Suprapubic skin (tissue), 4 donors: ENCODE measurements around the gene TTC6. TPM values are rescaled to one million over a fixed set of nuclear protein-coding genes. Genes with fewer than 3 reads are reported as not detected.

Experiments used
- DNase-seq, 2 donors: peaks; one replicate each; pipeline ENCODE4 v3.0.0-alpha.2; 2019; ENCODE audit warnings: low spot score in 2 of 2
- H3K27ac ChIP-seq: fragments of 200-600 bp; sonication (generic); one replicate; pipeline ENCODE4 v1.5.1; 2019
- H3K27me3 ChIP-seq: fragments of 200-600 bp; sonication (generic); one replicate; pipeline ENCODE4 v1.5.1; 2019
- H3K36me3 ChIP-seq: fragments of 200-600 bp; sonication (generic); one replicate; pipeline ENCODE4 v1.5.1; 2019
- H3K4me1 ChIP-seq: fragments of 200-600 bp; sonication (generic); one replicate; pipeline ENCODE4 v1.5.1; 2019
- H3K4me3 ChIP-seq: fragments of 200-600 bp; sonication (generic); one replicate; pipeline ENCODE4 v1.5.1; 2019; ENCODE audit warnings: mild to moderate bottlenecking
- H3K9me3 ChIP-seq: fragments of 200-600 bp; sonication (generic); one replicate; pipeline ENCODE4 v1.5.1; 2019
- EP300 ChIP-seq: sonication (generic); formaldehyde crosslinking; IDR thresholded peaks from one replicate; pipeline ENCODE4 v1.6.1; 2017; ENCODE audit warnings: antibody characterized with exemption
- POLR2A ChIP-seq, 2 donors: fragments of 450-650 bp; IDR thresholded peaks; one replicate each; pipeline ENCODE4 v1.6.1; 2017; ENCODE audit warnings: antibody characterized with exemption in 2 of 2, mild to moderate bottlenecking in 2 of 2, moderate library complexity in 2 of 2
- POLR2AphosphoS5 ChIP-seq, 3 donors: sonication (generic); formaldehyde crosslinking; IDR thresholded peaks; one replicate each; pipeline ENCODE4 v1.6.1; 2017; ENCODE audit warnings: antibody characterized with exemption in 3 of 3
- WGBS: methylation state at CpG from one replicate; pipeline ENCODE4 v1.1.5; 2018; 5-methylcytosine and 5-hydroxymethylcytosine counted together
- total RNA-seq, 4 donors: library from RNA; depleted of rRNA; stranded (reverse); fragments of >200 nt; gene quantifications; one replicate each; pipeline ENCODE4 v1.1.0, GENCODE V29; 2016
- TF ChIP-seq, protein P1 (sequence below), 2 donors: fragments of 200-600 bp in 1 of 2; fragments of 450-650 bp in 1 of 2; sonication (generic) in 1 of 2; IDR thresholded peaks; one replicate each; pipeline ENCODE4 v1.5.1; 2016 to 2019; ENCODE audit warnings: antibody characterized with exemption in 2 of 2, mild to moderate bottlenecking in 1 of 2, moderate library complexity in 1 of 2

Gene TTC6
- total RNA-seq, 4 donors from 2014 or later = 0.18 to 9.5 (median 1.1) TPM

DNA sequence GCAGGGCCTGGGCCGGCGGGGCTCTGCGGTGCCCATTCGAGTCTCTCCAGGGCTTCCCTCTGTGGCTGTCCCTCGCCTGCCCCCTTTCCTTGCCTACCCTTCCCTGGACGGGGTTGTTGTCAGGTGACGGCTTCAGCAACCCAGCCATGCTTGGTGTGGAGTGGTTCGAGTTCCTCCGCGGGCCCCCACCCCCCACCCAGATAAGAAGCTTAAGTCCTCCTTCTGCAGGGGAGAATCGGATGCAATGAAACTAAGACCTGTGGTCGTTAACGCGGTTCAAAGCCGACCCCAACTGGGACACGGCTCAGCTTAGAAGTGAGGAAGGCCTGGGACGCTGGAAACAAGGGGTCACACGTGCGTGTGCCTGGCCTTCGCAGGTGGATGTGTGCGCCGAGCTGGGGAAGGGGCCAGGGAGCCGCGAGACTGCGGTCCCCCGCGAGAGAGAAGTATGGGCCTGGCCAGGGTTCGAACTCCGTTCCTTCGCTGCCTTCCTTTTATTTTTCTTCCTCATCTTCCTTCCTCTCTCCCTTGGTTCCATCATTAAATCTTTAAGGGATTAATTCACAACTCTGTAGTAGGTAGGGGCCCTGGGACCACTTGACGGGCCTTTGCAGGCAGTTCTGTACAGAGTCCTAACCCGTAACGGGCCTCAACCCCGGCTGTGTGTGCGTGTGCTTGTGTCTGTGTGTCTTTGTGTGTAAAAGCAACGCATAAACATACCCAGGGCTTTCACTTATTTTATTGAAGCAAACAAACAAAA is 3.5 kb downstream of the TTC6 start:
- WGBS = 16% methylated on average over 29 of the region's 36 CpGs
- peaks cover 96% of the 10 kb centered on the region for H3K27me3 ChIP-seq

GRCh38 chr14:37599507-37600368 is 4.3 kb downstream of the TTC6 start:
- H3K27ac ChIP-seq = no peak overlapping the region
- DNase-seq = no peak
- H3K27me3 ChIP-seq = peaks cover 99% of the 10 kb centered on the region
- 2% methylated on average over 31 of the region's 57 CpGs for WGBS
- no peaks in the 10 kb centered on the region for H3K36me3 ChIP-seq
- TF ChIP-seq, protein P1, sequence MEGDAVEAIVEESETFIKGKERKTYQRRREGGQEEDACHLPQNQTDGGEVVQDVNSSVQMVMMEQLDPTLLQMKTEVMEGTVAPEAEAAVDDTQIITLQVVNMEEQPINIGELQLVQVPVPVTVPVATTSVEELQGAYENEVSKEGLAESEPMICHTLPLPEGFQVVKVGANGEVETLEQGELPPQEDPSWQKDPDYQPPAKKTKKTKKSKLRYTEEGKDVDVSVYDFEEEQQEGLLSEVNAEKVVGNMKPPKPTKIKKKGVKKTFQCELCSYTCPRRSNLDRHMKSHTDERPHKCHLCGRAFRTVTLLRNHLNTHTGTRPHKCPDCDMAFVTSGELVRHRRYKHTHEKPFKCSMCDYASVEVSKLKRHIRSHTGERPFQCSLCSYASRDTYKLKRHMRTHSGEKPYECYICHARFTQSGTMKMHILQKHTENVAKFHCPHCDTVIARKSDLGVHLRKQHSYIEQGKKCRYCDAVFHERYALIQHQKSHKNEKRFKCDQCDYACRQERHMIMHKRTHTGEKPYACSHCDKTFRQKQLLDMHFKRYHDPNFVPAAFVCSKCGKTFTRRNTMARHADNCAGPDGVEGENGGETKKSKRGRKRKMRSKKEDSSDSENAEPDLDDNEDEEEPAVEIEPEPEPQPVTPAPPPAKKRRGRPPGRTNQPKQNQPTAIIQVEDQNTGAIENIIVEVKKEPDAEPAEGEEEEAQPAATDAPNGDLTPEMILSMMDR (IDR thresholded peaks at IDR 0.05) = no peak
- no peak for TF ChIP-seq POLR2A (IDR thresholded peaks at IDR 0.05)
- TF ChIP-seq POLR2AphosphoS5 (IDR thresholded peaks at IDR 0.05) = no peak
- no peak for TF ChIP-seq EP300
- peaks cover 37% of the 10 kb centered on the region for H3K4me1 ChIP-seq
- H3K4me3 ChIP-seq = peak overlapping the region; percentile 24
- H3K9me3 ChIP-seq = no peaks in the 10 kb centered on the region

More for the DNA sequence above, 3.5 kb downstream of the TTC6 start:
- H3K4me3 ChIP-seq = peak overlapping the region; percentile 35
- no peak overlapping the region for H3K27ac ChIP-seq
- peaks cover 45% of the 10 kb centered on the region for H3K4me1 ChIP-seq
- no peak for DNase-seq
- no peaks in the 10 kb centered on the region for H3K9me3 ChIP-seq
- TF ChIP-seq POLR2AphosphoS5 (IDR thresholded peaks at IDR 0.05) = no peak
- TF ChIP-seq, protein P1 (IDR thresholded peaks at IDR 0.05) = no peak
- TF ChIP-seq EP300 = no peak
- no peak for TF ChIP-seq POLR2A (IDR thresholded peaks at IDR 0.05)
- H3K36me3 ChIP-seq = no peaks in the 10 kb centered on the region

- peaks cover 100% of the 10 kb centered on the region for H3K27me3 ChIP-seq
- peaks cover 25% of the 10 kb centered on the region for H3K4me1 ChIP-seq
- H3K4me3 ChIP-seq = no peak overlapping the region
- TF ChIP-seq POLR2AphosphoS5 (IDR thresholded peaks at IDR 0.05) (no peak), POLR2A (IDR thresholded peaks at IDR 0.05) (no peak), EP300 (no peak)
- TF ChIP-seq, protein P1 (IDR thresholded peaks at IDR 0.05) = no peak
- H3K36me3 ChIP-seq = no peaks in the 10 kb centered on the region
- H3K9me3 ChIP-seq = no peaks in the 10 kb centered on the region
- H3K27ac ChIP-seq = no peak overlapping the region
- DNase-seq = no peak
- 41% methylated on average over 4 of the region's 4 CpGs for WGBS
These were observed 5.7 kb downstream of the TTC6 start for GRCh38 chr14:37600880-37601741.

GRCh38 chr14:37601865-37602264 is 6.4 kb downstream of the TTC6 start:
- no peak for DNase-seq
- Histone ChIP-seq H3K4me3 (no peak overlapping the region), H3K9me3 (no peaks in the 10 kb centered on the region), H3K27ac (no peak overlapping the region), H3K27me3 (peaks cover 100% of the 10 kb centered on the region), H3K36me3 (no peaks in the 10 kb centered on the region), H3K4me1 (peaks cover 21% of the 10 kb centered on the region)
- TF ChIP-seq POLR2AphosphoS5 (IDR thresholded peaks at IDR 0.05) (no peak), POLR2A (IDR thresholded peaks at IDR 0.05) (no peak), EP300 (no peak)
- TF ChIP-seq, protein P1 (IDR thresholded peaks at IDR 0.05) = no peak
- WGBS = 11% methylated on average over 22 of the region's 22 CpGs
